HG02938 (cell line): ENCODE data around the gene ZC3H8.

ENCODE experiments used
- ATAC-seq: cut with Tn5 transposase; IDR thresholded peaks from one replicate; pipeline ENCODE4 v1.9.1; 2021; ENCODE audit warnings: mild to moderate bottlenecking, moderate library complexity; ENCODE audit not compliant: unreplicated experiment

ZC3H8 gene

GRCh38 chr2:112166806-112167499, 87.9 kb downstream of the ZC3H8 start:
- ATAC-seq: no peak

GRCh38 chr2:112165296-112165695, 89.5 kb downstream of the ZC3H8 start:
- ATAC-seq: no peak

- no peak for ATAC-seq
Measured at GRCh38 chr2:112164876-112165275, 90.0 kb downstream of the ZC3H8 start.

- no peak for ATAC-seq
Measured at GRCh38 chr2:112163541-112163981, 91.3 kb downstream of the ZC3H8 start.

- no peak for ATAC-seq
Measured at GRCh38 chr2:112162956-112163355, 91.9 kb downstream of the ZC3H8 start.

- no peak for ATAC-seq
Measured at GRCh38 chr2:112162341-112162740, 92.5 kb downstream of the ZC3H8 start.
